GM04504 (cell line): Measurements from ENCODE around the gene ADGRL2.

Experiments
- DNase-seq: peaks from one replicate; pipeline ENCODE4 v3.0.0-alpha.2; 2012; ENCODE audit warnings: low read depth

ADGRL2 gene

DNA sequence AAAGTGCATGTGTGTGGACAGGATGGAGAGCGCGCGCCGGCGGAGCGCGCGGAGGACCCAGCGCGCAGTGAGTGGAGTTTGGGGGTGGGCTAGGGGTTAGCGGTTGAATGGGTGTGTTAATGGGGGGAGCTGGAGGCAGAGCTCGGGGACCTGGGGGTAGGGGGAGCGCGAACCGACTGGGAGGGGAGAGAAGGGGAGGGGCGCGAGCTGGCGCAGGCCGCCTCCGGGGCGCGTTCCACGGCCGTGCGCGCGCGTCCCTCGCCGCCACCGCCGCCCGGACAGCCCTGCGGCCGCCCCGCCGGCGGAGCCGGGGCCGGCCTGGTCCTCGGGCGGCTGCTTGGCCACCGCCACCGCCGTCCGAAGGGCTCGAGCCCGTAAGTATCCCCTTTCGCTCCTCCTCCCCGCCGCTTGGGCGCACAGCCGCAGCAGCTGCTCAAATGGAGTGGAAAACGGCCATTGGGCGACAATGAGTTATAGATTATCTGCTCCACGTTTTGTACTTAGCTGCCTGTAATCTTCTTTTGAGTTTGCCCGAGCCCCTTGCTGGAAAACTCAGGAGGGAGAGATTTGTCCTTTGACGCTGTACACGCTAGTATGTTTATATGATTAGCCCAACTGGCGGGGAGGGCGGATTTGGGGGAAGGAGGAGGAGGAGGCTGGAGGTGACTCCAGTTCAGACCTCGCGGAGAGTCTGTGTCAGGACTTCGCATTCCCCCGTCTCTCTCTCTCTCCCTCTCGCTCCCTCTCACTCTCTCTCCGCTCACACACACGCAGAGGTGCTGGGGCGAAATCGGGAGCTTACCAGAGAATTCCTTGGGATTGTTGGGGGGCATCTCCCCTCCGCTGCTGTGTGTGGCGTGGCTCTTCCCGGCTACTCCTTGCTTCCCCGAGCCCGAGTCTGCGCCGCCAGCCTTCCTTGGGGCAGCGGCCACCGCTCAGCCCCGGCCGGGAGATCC lies at the start of gene ADGRL2:
TSS of gene ADGRL2 (plus strand) at position 240 of the 956 bp plus-strand sequence. CDS start 36,051 bp downstream, outside the sequence.
- peak; percentile 71 for DNase-seq

DNA sequence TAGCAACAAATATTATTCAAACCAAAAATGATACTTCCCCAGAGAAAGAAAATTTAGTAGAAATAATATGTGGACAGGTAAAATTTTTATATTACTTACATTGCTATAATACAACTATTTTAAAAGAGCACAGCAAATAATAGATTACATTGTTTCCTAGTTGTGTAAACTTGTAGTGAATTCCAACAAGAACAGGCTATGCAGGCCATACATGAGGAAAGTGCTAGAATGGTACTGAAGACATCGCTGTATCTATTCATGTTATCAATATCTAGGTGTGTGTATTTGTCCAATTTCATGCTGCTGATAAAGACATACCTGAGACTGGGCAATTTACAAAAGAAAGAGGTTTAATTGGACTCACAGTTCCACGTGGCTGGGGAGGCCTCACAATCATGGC lies 47.9 kb upstream of the ADGRL2 start:
- no peak for DNase-seq

GRCh38 chr1:81754424-81754823 lies 46.3 kb upstream of the ADGRL2 start:
- DNase-seq: no peak

GRCh38 chr1:81756872-81757271 lies 43.9 kb upstream of the ADGRL2 start:
- DNase-seq: peak; percentile 7

- DNase-seq: peak; percentile 5
Observed at GRCh38 chr1:81757398-81758020, 43.2 kb upstream of the ADGRL2 start.

GRCh38 chr1:81758181-81758580 lies 42.6 kb upstream of the ADGRL2 start:
- no peak for DNase-seq

DNA sequence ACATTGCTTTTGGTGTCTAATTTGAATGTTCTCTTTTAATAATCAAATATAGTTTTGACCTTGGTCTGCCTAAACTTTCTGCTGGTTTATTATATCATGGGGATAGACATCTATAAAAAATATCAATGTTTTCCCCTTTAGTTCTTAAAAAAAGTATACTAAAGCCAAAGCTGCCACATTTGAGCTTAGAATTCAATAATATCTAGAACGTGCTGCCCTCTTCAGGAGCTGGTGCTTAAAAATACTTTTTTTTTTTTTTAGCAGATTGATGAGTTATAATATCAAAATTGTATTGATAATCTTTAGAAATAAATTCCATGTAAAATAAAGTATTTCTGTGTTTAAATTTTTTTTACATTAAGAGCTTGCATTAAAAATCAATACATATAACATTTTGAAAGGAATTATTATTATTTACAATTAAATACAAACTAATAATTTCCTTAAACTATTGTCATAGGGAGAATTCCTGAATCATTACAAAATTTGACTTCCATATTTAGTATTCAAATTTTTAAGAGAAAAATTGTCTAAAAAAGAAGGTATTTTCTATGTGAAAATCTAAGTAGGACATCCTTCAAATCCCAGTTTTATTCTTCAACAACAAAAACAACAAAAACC lies 40.1 kb upstream of the ADGRL2 start:
- DNase-seq: peak; percentile 5

- no peak for DNase-seq
Observed at GRCh38 chr1:81775510-81775909, 25.2 kb upstream of the ADGRL2 start.

GRCh38 chr1:81780705-81781454 lies 19.9 kb upstream of the ADGRL2 start:
- no peak for DNase-seq

GRCh38 chr1:81781749-81782148 lies 19.0 kb upstream of the ADGRL2 start:
- DNase-seq: no peak

- DNase-seq: no peak
Observed at GRCh38 chr1:81792184-81792583, 8.6 kb upstream of the ADGRL2 start.

DNA sequence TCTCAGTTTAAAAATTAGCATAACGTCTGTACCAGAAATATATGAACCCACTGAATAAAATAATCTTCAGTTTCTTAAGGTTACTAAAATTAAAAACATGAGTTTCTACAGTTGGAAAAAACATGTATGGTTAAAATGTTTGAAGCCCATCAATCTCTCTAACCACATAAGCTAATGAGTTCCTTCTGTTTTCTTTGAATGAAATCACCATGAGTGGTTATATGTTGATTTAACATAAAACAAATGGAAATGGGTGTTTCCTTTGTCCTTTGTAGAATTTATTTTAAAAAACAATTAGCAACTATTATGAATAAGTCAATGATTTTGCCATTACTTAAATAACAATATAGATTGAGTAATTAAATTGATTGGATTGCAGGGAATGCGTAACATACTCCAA lies 3.0 kb upstream of the ADGRL2 start:
- DNase-seq: no peak

DNA sequence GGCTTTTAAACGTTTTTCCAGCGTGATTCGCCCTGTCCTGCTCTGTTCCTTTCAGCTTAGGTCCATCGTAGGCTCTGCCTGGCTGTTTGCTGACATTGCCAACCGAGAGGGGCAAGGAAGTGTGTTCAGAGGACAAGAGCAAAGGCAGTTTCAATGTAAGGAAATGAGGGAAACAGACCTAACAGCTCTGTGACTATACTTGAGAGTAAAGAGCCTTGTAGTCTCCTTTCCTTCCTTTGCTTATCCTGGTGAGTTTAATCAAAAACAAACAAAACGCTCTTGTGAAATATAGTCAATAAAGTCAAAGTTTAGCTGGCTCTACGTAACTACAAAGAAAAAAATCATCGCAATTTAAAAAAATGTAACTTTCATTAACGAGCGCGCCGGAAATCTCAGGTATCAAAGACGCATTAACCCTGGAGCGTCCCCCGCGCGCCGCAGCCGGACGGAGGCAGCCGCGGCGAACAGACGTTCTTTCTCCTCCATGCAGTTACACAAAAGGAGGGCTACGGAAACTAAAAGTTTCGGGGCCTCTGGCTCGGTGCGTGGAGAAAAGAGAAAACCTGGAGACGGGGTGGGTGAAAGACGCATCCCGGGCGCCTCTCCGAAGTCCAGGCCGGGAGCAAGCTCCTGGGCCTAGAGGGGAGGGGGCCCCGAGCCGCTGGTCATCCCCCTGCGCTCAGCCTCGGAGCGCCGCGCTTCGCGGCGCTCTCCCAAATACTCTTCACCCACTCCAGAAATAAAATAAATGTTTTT lies 617 bp upstream of the ADGRL2 start:
- DNase-seq: peak; percentile 34

- DNase-seq: peak; percentile 19
Observed at GRCh38 chr1:81801651-81802456, 1.1 kb downstream of the ADGRL2 start.

DNA sequence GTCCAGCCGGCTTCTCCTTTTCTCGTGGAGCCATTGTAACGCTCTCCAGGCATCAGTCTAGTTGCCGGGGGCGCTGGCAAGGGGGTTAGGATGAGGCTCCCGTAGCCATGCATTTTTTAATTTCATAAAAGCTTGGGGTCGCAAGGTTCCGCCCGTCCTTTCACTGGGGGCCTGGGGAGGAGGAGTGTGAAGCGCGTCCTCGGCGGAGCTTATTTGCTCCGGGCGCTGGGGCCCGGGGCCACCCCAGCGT lies 1.6 kb downstream of the ADGRL2 start:
- DNase-seq: peak; percentile 2

GRCh38 chr1:81802707-81803430 lies 2.1 kb downstream of the ADGRL2 start:
- DNase-seq: peak; percentile 28

- peak; percentile 4 for DNase-seq
Observed at GRCh38 chr1:81803431-81804110, 2.8 kb downstream of the ADGRL2 start.

GRCh38 chr1:81804312-81804711 lies 3.6 kb downstream of the ADGRL2 start:
- no peak for DNase-seq
